SK-N-MC (cell line): ENCODE data around the gene VAV2.

Source experiments
- DNase-seq: peaks from one replicate; pipeline ENCODE4 v3.0.0-alpha.2; 2011; ENCODE audit warnings: low read depth, low spot score
- H3K27ac ChIP-seq: fragments of 200-600 bp; sonication (generic); 2 replicates; pipeline ENCODE4 v1.5.1; 2016; ENCODE audit warnings: mixed run types
- H3K36me3 ChIP-seq: fragments of 200-600 bp; sonication (generic); 2 replicates; pipeline ENCODE4 v1.6.1; 2017; ENCODE audit warnings: antibody characterized with exemption, low read length, mixed read lengths; ENCODE audit not compliant: insufficient read depth
- H3K4me3 ChIP-seq: fragments of 200-600 bp; sonication (generic); 2 replicates; pipeline ENCODE4 v1.5.1; 2016
- H3K9ac ChIP-seq: fragments of 200-600 bp; sonication (generic); 2 replicates; pipeline ENCODE4 v1.8.0; 2017; ENCODE audit warnings: mixed run types, mixed read lengths; ENCODE audit not compliant: insufficient read length
- H3K9me3 ChIP-seq: fragments of 200-600 bp; sonication (generic); 2 replicates; pipeline ENCODE4 v1.6.1; 2017; ENCODE audit warnings: low read depth, mild to moderate bottlenecking, antibody characterized with exemption, low read length, moderate library complexity, mixed read lengths
- EZH2 ChIP-seq: fragments of 200-600 bp; sonication (generic); IDR thresholded peaks from one replicate; pipeline ENCODE4 v1.6.1; 2017; ENCODE audit warnings: antibody characterized with exemption
- FOXP2 ChIP-seq: optimal IDR thresholded peaks from 2 replicates; pipeline ENCODE3; 2011; ENCODE audit warnings: mild to moderate bottlenecking, moderate library complexity; ENCODE audit not compliant: insufficient read depth; ENCODE audit errors: extremely low read length, control extremely low read depth
- POLR2AphosphoS5 ChIP-seq: IDR thresholded peaks from 2 replicates; pipeline ENCODE4 v1.6.1; 2012; ENCODE audit warnings: mild to moderate bottlenecking, low read depth, low read length, borderline replicate concordance

VAV2 gene

DNA sequence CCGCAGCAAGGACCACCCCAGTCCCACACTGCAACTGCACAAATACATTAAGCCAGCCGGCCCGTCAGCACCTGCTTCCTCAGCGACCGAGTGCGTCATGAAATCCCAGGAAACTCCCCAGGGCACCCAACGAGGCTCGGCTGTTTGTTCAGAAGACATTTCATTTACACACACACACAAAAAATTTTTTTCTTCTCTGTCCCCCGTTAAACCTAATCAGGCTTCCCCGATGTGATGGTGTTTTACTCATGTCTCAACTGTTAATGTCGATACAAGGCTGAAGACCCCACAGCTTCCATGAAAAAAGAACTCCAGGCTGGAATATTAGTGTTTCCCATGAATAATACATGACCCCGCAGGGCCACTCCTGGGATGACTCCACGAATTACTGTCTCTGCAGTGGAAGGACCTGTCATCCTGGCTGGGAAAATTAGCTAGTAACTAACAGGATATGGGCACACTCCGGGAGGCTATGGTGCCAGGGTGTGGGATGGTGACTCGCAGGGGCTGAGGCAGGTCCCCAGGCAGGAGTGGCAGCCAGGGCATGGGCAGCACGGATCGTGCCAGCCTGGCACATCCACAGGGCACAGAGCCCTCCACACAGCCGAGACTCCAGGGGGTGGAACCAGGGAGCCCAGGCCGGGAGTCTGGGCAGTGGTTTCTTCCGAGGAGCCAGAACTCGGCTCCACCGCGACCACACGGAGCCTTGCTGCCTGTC is 102.4 kb downstream of the VAV2 start:
- no peak for DNase-seq
- Histone ChIP-seq H3K4me3 (peak overlapping the region; percentile 47), H3K36me3 (no peaks in the 10 kb centered on the region), H3K9ac (no peak overlapping the region), H3K27ac (no peak overlapping the region), H3K9me3 (no peaks in the 10 kb centered on the region)
- no peak for TF ChIP-seq POLR2AphosphoS5
- TF ChIP-seq FOXP2, result no peak
- TF ChIP-seq EZH2, result no peak

DNA sequence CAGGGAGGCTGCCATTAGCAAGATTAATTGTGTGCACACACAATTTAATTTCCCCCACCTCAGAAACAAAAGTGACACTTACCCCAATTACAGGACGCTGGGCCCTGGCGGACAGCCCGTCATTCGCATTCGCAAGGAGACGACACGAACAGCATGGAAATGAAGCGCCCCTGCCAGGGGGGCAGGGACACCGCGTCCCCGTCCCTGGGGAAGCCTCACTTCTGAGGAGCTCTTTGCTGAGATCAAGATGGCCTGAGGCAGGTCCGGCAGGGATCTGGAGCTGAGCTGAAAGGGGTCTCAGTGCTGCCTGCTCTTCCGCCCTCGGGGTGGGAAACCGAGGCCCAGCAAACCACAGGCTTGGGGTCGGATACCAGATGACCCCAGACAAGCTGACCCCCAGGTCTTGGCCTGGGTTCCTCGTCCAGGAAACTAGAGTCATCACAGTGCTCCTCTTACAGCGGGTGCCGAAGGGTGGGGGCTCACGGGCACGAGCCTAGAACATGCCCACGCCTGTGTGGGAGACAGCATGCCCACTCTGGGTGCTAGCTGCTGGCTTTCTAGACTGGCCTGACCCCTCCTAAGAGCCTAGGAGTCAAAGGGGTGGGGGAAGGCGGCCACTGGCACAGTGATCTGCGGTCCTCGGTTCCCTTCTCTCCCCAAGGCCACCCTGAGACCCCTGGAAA is 103.2 kb downstream of the VAV2 start:
- DNase-seq, result no peak
- Histone ChIP-seq H3K36me3 (no peaks in the 10 kb centered on the region), H3K27ac (no peak overlapping the region), H3K9ac (no peak overlapping the region), H3K9me3 (no peaks in the 10 kb centered on the region), H3K4me3 (peak overlapping the region; percentile 47; the same call in 1 of the 2 replicates)
- no peak for TF ChIP-seq EZH2
- no peak for TF ChIP-seq POLR2AphosphoS5
- TF ChIP-seq FOXP2, result no peak

DNA sequence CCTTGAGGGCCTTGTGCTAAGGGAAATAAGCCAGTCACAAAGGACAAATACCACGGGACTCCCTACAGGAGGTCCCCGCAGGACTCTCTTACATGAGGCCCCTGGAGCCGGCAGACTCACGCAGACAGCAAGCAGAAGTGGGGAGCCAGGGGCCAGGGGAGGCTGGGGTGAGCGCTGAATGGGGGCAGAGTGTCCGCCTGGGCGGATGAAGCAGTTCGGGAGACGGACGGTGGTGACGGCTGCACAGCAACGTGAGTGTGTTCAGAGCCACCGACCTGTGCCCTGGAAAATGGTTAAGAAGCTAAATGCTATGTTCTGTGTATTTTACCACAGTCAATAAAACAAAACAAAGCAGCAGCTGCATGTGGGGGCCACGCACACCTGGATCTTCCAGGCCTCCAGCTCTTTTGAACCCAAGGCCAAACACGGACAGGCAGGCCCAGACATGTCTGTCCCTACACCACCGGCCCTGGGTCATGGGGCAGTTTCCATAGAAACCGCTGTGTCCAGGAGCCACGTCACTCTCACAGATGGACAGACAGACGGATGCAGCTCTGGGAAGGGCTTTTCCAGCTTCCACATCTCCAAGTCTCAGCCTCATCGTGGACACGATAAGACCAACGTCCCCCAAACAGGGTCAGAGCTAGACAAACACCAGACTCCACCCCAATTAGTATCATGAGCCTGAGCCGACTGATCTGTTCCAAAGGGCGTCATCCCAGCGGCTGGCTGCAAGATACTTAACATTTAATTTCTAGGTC is 103.9 kb downstream of the VAV2 start:
- H3K9ac ChIP-seq, result no peak overlapping the region
- DNase-seq, result no peak
- H3K36me3 ChIP-seq, result no peaks in the 10 kb centered on the region
- no peak overlapping the region for H3K27ac ChIP-seq
- no peaks in the 10 kb centered on the region for H3K9me3 ChIP-seq
- H3K4me3 ChIP-seq, result no peak overlapping the region
- TF ChIP-seq FOXP2 (no peak), EZH2 (no peak), POLR2AphosphoS5 (no peak)

DNA sequence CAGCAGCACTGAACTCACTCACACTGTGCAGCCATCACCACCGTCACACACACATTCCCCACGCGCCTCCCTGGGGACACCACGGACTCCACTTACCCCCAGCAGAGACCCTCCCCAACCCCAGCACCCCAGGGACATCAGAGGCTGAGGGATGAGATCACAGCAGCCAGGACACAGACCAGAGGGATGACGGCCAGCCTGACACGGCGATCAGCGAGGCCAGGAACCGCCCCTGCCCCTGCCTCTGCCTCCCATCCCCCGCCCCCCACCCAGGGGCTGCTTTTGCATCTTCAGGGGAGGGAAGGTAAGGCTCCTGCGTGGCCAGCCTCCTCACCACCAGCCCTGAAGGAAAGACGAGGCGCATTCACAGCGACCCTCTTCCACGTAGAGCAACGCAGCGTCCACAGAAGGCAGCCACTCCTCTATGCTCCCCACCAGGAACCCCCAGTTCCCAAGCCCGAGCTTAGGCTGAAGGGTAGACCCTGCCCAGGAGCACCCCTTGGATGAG is 104.5 kb downstream of the VAV2 start:
- Histone ChIP-seq H3K9ac (no peak overlapping the region), H3K27ac (no peak overlapping the region)

DNA sequence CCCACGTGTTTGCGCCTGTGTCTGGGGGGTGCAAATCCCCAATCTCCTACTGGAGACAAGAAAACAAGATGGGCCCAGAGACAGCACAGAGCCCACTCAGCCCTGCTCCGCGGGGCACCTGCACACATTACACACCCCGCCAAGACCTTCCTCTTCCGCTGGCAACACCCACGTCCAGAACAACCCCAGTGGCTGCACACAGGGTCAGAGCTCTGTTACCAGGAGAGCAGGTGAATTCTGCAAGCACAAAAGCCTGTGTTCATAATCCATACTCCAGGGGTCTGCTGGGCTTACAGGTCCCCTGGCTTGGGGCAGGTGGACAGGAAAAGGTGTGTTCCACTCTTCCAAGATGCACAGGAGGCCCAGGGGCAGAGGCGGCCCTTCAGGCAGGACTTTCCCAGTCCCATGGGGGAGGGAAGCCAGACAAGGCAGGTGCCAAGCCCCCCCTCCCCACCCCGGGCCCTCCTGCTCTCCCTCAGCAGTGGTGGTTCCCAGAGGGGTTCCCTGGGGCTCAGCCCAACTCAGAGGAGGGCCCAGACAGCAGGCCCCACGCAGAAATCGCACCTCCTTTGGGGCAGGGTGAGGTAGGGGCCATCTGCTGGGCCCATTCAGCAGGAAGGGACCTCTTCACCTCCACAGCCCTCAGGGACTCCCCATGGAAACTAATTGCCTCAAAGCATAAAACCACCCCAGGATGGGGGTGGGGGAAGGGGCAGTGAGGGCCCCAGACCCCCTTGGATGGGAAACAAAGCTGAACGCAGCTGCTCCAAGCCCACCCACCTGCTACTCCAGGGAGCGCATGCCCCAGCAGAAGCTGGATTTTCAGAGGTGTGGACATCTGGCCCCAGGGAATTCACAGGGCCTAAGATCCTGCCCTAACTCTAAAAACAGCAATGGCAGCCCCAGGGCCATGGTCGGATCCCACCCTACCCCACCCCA is 105.3 kb downstream of the VAV2 start:
- H3K9ac ChIP-seq, result no peak overlapping the region
- no peak overlapping the region for H3K4me3 ChIP-seq
- H3K36me3 ChIP-seq, result no peaks in the 10 kb centered on the region
- DNase-seq, result no peak
- TF ChIP-seq POLR2AphosphoS5 (no peak), EZH2 (no peak), FOXP2 (no peak)
- no peaks in the 10 kb centered on the region for H3K9me3 ChIP-seq
- no peak overlapping the region for H3K27ac ChIP-seq

More for the DNA sequence above, 104.5 kb downstream of the VAV2 start:
- Histone ChIP-seq H3K9me3 (no peaks in the 10 kb centered on the region), H3K4me3 (no peak overlapping the region), H3K36me3 (no peaks in the 10 kb centered on the region)
- DNase-seq, result no peak
- TF ChIP-seq EZH2 (no peak), FOXP2 (no peak), POLR2AphosphoS5 (no peak)

DNA sequence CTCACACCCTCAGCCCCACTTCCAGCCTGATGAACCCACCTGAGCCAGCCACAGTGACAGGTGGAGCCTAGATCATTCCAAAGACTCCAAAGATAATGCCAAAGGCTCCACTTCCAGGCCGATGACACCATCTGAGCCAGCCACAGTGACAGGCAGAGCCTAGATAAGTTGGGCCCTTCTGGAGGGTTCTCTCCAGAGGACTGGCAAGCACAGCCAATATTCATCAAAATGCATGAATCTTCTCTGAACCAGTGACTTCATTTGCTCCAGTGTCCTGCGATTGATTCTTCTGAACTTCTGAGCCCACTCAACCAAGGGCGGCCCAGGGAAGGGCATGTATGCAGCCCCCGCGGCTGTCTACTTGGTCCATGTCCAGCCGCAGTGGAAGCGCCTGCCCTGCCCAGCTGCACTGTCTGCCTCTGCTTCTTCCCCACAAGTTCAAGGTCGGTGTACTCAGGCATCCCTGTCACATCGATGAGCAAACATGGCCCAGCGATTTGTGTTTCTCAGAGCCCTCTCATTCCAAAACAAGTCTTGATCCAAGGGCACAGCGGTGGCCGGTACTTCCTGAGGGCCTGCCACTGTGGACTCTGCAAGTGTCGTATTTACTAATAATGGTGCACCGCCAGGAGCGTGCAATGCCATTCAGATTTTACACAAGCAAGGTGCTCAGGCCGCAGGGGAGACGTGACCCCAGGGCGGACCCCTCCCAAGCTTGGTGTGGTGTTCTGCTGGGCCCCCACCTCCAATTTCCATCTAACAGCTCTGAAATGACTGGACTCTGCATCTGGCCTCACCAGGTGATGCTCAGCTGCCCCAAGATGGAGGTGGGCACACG is 107.0 kb downstream of the VAV2 start:
- H3K27ac ChIP-seq, result no peak overlapping the region
- H3K9me3 ChIP-seq, result no peaks in the 10 kb centered on the region
- DNase-seq, result no peak
- no peak overlapping the region for H3K9ac ChIP-seq
- no peaks in the 10 kb centered on the region for H3K36me3 ChIP-seq
- no peak overlapping the region for H3K4me3 ChIP-seq
- no peak for TF ChIP-seq FOXP2
- no peak for TF ChIP-seq EZH2
- TF ChIP-seq POLR2AphosphoS5, result no peak
